AG04450 (cell line): ENCODE data around the gene SMIM1. TPM values are rescaled to one million over a fixed set of nuclear protein-coding genes. Genes with fewer than 3 reads are reported as not detected.

Experiments used
- CTCF ChIA-PET: fragments of 300-600, 350-600 bp; formaldehyde crosslinking; extraction: SDS; loops from one replicate; lab custom pipeline; 2022; ENCODE audit warnings: antibody characterized with exemption, inconsistent platforms; lab: Charles Lee
- POLR2A ChIA-PET: fragments of 350-600 bp; formaldehyde crosslinking; extraction: SDS; loops from one replicate; lab custom pipeline; 2021; ENCODE audit warnings: antibody characterized with exemption, inconsistent platforms; lab: Yijun Ruan, JAX
- DNase-seq: peaks from one replicate; pipeline ENCODE4 v3.0.0-alpha.2; 2011; ENCODE audit warnings: low read depth, low spot score
- H3K27ac ChIP-seq: one replicate; pipeline ENCODE4 v1.5.1; 2012; ENCODE audit warnings: low read depth, low read length, control low read depth
- H3K27me3 ChIP-seq: one replicate; pipeline ENCODE4 v1.6.0; 2012; ENCODE audit warnings: low read length; ENCODE audit not compliant: control insufficient read depth, insufficient read depth
- H3K4me3 ChIP-seq: 2 replicates; pipeline ENCODE4 v1.5.1; 2011; ENCODE audit warnings: mild to moderate bottlenecking, low read depth, low read length, control low read depth
- H3K9me3 ChIP-seq: 2 replicates; pipeline ENCODE4 v1.5.1; 2012; ENCODE audit warnings: low read length; ENCODE audit not compliant: control insufficient read depth, insufficient read depth
- polyA plus RNA-seq: library from polyadenylated mRNA; depleted of rRNA; stranded (reverse); fragments of >200 nt; gene quantifications from 2 replicates; pipeline ENCODE4 v1.2.3, GENCODE V29; 2011
- TF ChIP-seq, protein P1 (sequence below): IDR thresholded peaks from 2 replicates; pipeline ENCODE4 v1.5.1; 2011; ENCODE audit warnings: low read depth, low read length, control low read depth, inconsistent platforms

SMIM1 gene
- polyA plus RNA-seq, 1 experiment = 1.1 TPM

DNA sequence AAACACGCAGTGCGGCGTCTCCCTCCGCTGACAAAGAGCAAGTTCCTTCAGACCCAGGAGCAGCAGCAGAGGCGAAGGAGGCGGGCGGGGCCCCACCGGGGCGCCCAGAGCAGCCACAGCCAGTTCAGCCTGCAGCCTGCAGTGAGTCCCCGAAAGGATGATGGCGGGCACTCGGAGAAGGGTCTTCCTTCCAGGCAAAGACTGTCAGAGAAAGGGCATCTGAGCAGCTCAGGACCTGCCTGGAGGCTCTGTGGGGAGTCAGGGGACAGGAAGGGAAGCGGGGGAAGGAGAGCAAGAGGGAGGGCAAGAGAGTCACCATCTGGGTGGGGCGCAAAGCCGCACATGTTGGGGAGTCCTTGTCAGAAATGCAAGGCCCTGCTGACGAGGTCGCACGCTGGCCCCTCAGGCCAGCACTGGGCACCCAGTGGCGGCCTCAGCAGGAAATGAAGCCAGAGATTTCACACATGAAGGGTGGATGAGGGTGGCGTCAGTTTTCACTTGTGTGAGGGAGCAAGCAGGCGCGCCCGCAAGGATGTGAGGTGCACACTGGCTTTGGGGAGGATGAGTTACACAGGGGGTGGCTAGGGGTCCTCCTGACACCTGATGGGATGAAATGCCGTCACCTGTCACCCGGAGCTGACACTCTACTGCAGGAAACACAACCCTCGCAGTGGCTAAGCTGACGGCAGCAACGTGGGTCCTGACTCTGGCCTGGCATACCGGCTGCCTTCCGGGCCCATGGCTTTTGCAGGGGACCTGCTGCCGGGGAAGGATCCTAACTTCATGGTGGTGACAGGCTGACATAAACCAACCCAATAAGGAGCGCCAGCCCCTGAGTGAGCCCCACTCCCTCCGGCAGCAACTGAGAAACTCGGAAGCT lies 17.1 kb downstream of the SMIM1 start:
- no peak for DNase-seq
- TF ChIP-seq, protein P1, sequence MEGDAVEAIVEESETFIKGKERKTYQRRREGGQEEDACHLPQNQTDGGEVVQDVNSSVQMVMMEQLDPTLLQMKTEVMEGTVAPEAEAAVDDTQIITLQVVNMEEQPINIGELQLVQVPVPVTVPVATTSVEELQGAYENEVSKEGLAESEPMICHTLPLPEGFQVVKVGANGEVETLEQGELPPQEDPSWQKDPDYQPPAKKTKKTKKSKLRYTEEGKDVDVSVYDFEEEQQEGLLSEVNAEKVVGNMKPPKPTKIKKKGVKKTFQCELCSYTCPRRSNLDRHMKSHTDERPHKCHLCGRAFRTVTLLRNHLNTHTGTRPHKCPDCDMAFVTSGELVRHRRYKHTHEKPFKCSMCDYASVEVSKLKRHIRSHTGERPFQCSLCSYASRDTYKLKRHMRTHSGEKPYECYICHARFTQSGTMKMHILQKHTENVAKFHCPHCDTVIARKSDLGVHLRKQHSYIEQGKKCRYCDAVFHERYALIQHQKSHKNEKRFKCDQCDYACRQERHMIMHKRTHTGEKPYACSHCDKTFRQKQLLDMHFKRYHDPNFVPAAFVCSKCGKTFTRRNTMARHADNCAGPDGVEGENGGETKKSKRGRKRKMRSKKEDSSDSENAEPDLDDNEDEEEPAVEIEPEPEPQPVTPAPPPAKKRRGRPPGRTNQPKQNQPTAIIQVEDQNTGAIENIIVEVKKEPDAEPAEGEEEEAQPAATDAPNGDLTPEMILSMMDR = no peak
- no peak overlapping the region for H3K4me3 ChIP-seq
- H3K9me3 ChIP-seq = no peaks in the 10 kb centered on the region; the same call in 1 of the 2 replicates
- no peak overlapping the region for H3K27ac ChIP-seq
- no peaks in the 10 kb centered on the region for H3K27me3 ChIP-seq
- CTCF ChIA-PET = no interaction called here
- POLR2A ChIA-PET = no interaction called here

DNA sequence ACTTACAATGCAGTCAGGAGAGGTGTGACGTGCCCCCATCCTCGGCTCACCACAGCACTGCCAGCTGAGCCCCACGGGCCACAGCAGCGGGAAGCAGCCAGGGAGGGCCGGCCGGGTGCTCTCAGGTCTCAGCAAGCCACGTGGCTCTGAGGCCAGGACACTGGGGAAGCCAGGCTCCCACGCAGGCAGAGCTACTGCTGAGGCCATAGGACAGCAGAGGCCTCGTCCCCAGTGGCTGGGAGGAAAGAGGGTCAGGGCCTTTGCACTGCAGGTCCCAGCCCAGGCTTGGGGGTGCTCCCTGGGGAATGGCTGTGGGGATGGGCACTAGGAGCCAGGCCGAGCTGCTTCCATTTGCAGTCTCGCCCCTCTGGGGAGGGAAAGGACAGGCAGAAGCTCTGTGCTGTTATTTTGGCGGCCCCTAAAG lies 18.0 kb downstream of the SMIM1 start:
- Histone ChIP-seq H3K27me3 (no peaks in the 10 kb centered on the region), H3K9me3 (no peaks in the 10 kb centered on the region), H3K27ac (no peak overlapping the region), H3K4me3 (no peak overlapping the region)
- DNase-seq = no peak
- CTCF ChIA-PET = no interaction called here
- POLR2A ChIA-PET = no interaction called here
- TF ChIP-seq, protein P1 = no peak

DNA sequence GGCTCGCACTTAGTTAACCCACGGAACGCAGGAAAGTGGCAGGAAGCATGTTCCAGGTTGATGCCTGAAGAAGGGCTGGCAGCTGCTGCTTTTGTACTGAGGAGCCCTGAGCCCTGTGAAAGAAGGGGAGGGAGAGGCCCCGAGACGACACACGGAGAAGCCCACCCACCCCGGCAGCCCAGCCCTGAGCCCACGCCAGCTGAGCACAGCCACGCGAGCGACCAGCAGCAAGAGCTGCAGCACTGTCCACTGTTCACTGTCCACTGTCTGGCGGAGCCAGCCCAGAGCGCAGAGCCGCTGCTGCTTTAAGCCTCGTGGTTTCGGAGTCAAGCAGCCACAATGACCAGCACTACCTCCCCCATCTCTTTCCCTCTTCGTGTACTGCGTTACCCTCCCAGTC lies 18.4 kb downstream of the SMIM1 start:
- H3K27me3 ChIP-seq = no peaks in the 10 kb centered on the region
- CTCF ChIA-PET = no interaction called here
- H3K4me3 ChIP-seq = no peak overlapping the region
- no peak for DNase-seq
- H3K9me3 ChIP-seq = no peaks in the 10 kb centered on the region
- TF ChIP-seq, protein P1 = no peak
- POLR2A ChIA-PET = no interaction called here
- no peak overlapping the region for H3K27ac ChIP-seq

DNA sequence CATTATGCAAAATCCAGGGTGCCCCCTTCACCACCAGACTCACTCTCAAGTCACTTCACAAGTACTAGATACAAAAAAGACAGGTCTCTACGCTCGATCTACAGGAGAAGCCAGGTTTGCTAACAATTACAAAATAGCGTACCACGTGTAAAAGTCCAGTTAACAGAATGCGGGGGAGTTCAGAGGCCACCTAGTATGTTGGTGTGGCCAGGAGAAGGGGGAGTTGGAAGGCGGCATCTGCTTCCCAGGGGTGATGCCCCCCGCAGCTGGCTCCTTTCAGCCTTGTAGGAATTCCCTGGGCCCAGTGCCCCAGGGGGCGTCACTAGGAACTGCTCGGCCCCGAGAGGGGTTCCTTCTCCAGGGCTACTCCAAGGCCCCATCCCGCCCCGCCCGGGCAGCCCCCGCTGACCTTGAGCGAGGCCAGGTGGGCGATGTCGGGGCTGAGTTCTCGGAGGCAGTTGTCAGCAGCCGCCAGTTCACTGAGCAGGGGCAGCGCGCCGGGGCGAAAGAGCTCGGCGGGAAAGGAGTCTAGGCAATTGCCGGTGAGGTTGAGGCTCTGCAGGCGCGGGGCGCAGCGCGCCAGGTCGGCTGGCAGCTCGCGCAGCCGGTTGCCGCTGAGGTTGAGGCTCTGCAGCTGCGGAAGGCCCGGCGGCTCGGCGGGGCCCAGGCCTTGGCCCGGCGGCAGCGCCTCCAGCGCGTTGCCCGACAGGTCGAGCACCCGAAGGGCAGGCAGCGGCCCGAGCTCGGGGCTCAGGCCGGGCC lies 23.1 kb downstream of the SMIM1 start:
- TF ChIP-seq, protein P1 = no peak
- no peak for DNase-seq
- Histone ChIP-seq H3K4me3 (peak overlapping the region; percentile 87), H3K27ac (no peak overlapping the region), H3K27me3 (no peaks in the 10 kb centered on the region), H3K9me3 (no peaks in the 10 kb centered on the region)
- CTCF ChIA-PET = interaction anchor here (1.2 to 1.5 kb wide), 3 partner anchors 71 to 343 kb away, joined by 3 to 5 read pairs (median 4); no protein-coding TSS in a partner anchor
- POLR2A ChIA-PET = interaction anchor here (0.6 to 1.3 kb wide), 3 partner anchors 20 to 71 kb away, joined by 3 read pairs; no protein-coding TSS in a partner anchor
